Kidney epithelial cell (primary cell): ENCODE data around the gene HELT. TPM values are rescaled to one million over a fixed set of nuclear protein-coding genes. Genes with fewer than 3 reads are reported as not detected.
A peak's percentile ranks its signal among the peaks of the same experiment; 100 is the strongest.

Source experiments
- DNase-seq: peaks from one replicate; pipeline ENCODE4 v3.0.0-alpha.2; 2010; ENCODE audit warnings: low read depth
- H3K27me3 ChIP-seq: 2 replicates; pipeline ENCODE4 v1.6.0; 2011; ENCODE audit warnings: low read length; ENCODE audit not compliant: control insufficient read depth, insufficient read depth
- H3K36me3 ChIP-seq: 2 replicates; pipeline ENCODE4 v1.5.1; 2011; ENCODE audit warnings: low read length; ENCODE audit not compliant: control insufficient read depth, insufficient read depth
- H3K4me3 ChIP-seq: 2 replicates; pipeline ENCODE4 v1.5.1; 2011; ENCODE audit warnings: low read depth, mild to moderate bottlenecking, control low read depth, low read length
- CTCF ChIP-seq: IDR thresholded peaks from 2 replicates; pipeline ENCODE4 v1.5.1; 2011; ENCODE audit warnings: mild to moderate bottlenecking, moderate library complexity, low read length, control low read depth, inconsistent platforms; ENCODE audit not compliant: insufficient read depth, poor library complexity, severe bottlenecking
- total RNA-seq: library from RNA; depleted of rRNA; stranded (reverse); fragments of >200 nt; gene quantifications from 2 replicates; pipeline ENCODE4 v1.2.3, GENCODE V29; 2015

The HELT gene
- total RNA-seq, 1 donor from 2014 or later = not detected

GRCh38 chr4:185011408-185011807, 6.9 kb upstream of the HELT start:
- peak; percentile 79 for TF ChIP-seq CTCF
- H3K36me3 ChIP-seq = no peaks in the 10 kb centered on the region
- H3K4me3 ChIP-seq = no peak overlapping the region
- peaks cover 51% of the 10 kb centered on the region for H3K27me3 ChIP-seq
- no peak for DNase-seq

- Histone ChIP-seq H3K4me3 (no peak overlapping the region), H3K36me3 (no peaks in the 10 kb centered on the region), H3K27me3 (peaks cover 71% of the 10 kb centered on the region)
- no peak for TF ChIP-seq CTCF
- DNase-seq = no peak
These were observed 4.7 kb upstream of the HELT start for GRCh38 chr4:185013417-185014125.

GRCh38 chr4:185015108-185015507, 3.2 kb upstream of the HELT start:
- Histone ChIP-seq H3K27me3 (peaks cover 81% of the 10 kb centered on the region), H3K4me3 (no peak overlapping the region), H3K36me3 (no peaks in the 10 kb centered on the region)
- TF ChIP-seq CTCF = peak; percentile 9
- DNase-seq = no peak

- no peak for DNase-seq
- Histone ChIP-seq H3K27me3 (peaks cover 83% of the 10 kb centered on the region), H3K36me3 (no peaks in the 10 kb centered on the region), H3K4me3 (no peak overlapping the region)
- TF ChIP-seq CTCF = no peak
These were observed 2.0 kb upstream of the HELT start for GRCh38 chr4:185016101-185016940.

GRCh38 chr4:185016946-185017758, 1.1 kb upstream of the HELT start:
- Histone ChIP-seq H3K4me3 (no peak overlapping the region), H3K27me3 (peaks cover 85% of the 10 kb centered on the region), H3K36me3 (no peaks in the 10 kb centered on the region)
- no peak for TF ChIP-seq CTCF
- DNase-seq = no peak
